HG02798 (cell line): Measurements from ENCODE around the gene HBA1.
"Not testable (repeated sequence)": the region's sequence is repeated elsewhere in the genome, so short reads cannot be mapped to it uniquely, and the experiment has no call there.

Source experiments
- ATAC-seq: cut with Tn5 transposase; IDR thresholded peaks from one replicate; pipeline ENCODE4 v1.9.1; 2021; ENCODE audit warnings: mild to moderate bottlenecking; ENCODE audit not compliant: unreplicated experiment, poor library complexity

HBA1 gene

DNA sequence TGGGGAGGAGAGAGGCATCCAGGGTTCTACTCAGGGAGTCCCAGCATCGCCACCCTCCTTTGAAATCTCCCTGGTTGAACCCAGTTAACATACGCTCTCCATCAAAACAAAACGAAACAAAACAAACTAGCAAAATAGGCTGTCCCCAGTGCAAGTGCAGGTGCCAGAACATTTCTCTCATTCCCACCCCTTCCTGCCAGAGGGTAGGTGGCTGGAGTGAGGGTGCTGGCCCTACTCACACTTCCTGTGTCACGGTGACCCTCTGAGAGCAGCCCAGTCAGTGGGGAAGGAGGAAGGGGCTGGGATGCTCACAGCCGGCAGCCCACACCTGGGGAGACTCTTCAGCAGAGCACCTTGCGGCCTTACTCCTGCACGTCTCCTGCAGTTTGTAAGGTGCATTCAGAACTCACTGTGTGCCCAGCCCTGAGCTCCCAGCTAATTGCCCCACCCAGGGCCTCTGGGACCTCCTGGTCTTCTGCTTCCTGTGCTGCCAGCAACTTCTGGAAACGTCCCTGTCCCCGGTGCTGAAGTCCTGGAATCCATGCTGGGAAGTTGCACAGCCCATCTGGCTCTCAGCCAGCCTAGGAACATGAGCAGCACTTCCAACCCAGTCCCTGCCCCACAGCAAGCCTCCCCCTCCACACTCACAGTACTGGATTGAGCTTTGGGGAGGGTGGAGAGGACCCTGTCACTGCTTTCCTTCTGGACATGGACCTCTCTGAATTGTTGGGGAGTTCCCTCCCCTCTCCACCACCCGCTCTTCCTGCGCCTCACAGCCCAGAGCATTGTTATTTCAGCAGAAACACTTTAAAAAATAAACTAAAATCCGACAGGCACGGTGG is 2.3 kb upstream of the HBA1 start:
- ATAC-seq: not testable (repeated sequence)

DNA sequence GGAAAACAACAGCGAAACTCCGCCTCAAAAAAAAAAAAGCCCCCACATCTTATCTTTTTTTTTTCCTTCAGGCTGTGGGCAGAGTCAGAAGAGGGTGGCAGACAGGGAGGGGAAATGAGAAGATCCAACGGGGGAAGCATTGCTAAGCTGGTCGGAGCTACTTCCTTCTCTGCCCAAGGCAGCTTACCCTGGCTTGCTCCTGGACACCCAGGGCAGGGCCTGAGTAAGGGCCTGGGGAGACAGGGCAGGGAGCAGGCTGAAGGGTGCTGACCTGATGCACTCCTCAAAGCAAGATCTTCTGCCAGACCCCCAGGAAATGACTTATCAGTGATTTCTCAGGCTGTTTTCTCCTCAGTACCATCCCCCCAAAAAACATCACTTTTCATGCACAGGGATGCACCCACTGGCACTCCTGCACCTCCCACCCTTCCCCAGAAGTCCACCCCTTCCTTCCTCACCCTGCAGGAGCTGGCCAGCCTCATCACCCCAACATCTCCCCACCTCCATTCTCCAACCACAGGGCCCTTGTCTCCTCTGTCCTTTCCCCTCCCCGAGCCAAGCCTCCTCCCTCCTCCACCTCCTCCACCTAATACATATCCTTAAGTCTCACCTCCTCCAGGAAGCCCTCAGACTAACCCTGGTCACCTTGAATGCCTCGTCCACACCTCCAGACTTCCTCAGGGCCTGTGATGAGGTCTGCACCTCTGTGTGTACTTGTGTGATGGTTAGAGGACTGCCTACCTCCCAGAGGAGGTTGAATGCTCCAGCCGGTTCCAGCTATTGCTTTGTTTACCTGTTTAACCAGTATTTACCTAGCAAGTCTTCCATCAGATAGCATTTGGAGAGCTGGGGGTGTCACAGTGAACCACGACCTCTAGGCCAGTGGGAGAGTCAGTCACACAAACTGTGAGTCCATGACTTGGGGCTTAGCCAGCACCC is 1.2 kb upstream of the HBA1 start:
- no peak for ATAC-seq

DNA sequence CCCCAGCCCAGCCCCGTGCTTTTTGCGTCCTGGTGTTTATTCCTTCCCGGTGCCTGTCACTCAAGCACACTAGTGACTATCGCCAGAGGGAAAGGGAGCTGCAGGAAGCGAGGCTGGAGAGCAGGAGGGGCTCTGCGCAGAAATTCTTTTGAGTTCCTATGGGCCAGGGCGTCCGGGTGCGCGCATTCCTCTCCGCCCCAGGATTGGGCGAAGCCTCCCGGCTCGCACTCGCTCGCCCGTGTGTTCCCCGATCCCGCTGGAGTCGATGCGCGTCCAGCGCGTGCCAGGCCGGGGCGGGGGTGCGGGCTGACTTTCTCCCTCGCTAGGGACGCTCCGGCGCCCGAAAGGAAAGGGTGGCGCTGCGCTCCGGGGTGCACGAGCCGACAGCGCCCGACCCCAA is 474 bp upstream of the HBA1 start:
- not testable (repeated sequence) for ATAC-seq

DNA sequence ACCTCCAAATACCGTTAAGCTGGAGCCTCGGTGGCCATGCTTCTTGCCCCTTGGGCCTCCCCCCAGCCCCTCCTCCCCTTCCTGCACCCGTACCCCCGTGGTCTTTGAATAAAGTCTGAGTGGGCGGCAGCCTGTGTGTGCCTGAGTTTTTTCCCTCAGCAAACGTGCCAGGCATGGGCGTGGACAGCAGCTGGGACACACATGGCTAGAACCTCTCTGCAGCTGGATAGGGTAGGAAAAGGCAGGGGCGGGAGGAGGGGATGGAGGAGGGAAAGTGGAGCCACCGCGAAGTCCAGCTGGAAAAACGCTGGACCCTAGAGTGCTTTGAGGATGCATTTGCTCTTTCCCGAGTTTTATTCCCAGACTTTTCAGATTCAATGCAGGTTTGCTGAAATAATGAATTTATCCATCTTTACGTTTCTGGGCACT is 928 bp downstream of the HBA1 start:
- ATAC-seq: no peak

DNA sequence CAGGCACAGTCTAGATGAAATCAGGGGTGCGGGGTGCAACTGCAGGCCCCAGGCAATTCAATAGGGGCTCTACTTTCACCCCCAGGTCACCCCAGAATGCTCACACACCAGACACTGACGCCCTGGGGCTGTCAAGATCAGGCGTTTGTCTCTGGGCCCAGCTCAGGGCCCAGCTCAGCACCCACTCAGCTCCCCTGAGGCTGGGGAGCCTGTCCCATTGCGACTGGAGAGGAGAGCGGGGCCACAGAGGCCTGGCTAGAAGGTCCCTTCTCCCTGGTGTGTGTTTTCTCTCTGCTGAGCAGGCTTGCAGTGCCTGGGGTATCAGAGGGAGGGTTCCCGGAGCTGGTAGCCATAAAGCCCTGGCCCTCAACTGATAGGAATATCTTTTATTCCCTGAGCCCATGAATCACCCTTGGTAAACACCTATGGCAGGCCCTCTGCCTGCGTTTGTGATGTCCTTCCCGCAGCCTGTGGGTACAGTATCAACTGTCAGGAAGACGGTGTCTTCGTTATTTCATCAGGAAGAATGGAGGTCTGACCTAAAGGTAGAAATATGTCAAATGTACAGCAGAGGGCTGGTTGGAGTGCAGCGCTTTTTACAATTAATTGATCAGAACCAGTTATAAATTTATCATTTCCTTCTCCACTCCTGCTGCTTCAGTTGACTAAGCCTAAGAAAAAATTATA is 1.6 kb downstream of the HBA1 start:
- no peak for ATAC-seq

DNA sequence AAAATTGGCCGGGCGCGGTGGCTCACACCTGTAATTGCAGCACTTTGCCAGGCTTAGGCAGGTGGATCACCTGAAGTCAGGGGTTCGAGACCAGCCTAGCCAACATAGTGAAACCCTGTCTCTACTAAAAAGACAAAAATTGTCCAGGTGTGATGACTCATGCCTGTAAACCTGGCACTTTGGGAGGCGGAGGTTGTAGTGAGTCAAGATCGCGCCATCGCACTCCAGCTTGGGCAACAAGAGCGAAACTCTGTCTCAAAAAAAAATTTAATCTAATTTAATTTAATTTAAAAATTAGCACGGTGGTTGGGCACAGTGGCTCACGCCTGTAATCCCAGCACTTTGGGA is 2.2 kb downstream of the HBA1 start:
- ATAC-seq: no peak

DNA sequence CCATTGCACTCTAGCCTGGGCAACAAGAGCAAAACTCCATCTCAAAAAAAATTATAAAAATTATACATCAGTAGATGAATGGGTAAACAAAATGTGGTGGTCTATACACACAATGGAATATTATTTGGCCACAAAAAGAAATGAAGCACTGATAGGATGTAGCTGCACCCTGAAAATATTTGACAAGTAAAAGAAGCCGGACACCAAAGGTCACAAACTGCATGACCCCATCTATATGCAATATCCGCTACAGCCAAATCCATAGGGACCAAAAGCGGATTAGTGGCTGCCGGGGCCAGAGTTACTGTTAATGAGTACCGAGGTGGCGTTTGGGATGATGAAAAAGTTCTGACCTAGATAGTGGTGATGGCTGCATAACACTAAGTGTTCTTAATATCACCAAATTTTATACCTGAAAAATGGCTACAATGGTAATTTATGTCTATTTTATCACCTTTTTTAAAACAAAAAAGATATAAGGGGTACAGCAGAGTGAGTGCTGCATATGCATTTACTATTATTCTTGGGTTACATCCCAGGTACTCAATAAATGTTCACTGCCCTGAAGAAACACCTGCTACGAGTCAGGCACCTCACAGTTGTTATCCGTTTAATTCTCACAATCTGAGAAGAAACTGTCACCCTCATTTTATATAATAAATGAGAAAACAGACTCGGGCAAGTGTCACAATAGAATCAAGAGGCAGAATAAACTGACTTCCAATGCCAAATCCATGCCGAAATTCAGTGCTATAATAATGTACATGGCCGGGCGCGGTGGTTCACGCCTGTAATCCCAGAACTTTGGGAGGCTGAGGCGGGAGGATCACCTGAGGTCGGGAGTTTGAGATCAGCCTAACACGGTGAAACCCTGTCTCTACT is 3.0 kb downstream of the HBA1 start:
- no peak for ATAC-seq

DNA sequence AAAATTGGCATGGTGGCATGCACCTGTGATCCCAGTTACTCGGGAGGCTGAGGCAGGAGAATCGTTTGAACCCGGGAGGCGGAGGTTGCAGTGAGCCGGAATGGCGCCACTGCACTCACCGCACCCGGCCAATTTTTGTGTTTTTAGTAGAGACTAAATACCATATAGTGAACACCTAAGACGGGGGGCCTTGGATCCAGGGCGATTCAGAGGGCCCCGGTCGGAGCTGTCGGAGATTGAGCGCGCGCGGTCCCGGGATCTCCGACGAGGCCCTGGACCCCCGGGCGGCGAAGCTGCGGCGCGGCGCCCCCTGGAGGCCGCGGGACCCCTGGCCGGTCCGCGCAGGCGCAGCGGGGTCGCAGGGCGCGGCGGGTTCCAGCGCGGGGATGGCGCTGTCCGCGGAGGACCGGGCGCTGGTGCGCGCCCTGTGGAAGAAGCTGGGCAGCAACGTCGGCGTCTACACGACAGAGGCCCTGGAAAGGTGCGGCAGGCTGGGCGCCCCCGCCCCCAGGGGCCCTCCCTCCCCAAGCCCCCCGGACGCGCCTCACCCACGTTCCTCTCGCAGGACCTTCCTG is 3.7 kb downstream of the HBA1 start, which contains the start of gene HBQ1:
Gene HBQ1, plus strand, starts transcription at position 359 of the 575 bp plus-strand sequence. Its CDS starts 28 bp downstream, at position 387.
- no peak for ATAC-seq

DNA sequence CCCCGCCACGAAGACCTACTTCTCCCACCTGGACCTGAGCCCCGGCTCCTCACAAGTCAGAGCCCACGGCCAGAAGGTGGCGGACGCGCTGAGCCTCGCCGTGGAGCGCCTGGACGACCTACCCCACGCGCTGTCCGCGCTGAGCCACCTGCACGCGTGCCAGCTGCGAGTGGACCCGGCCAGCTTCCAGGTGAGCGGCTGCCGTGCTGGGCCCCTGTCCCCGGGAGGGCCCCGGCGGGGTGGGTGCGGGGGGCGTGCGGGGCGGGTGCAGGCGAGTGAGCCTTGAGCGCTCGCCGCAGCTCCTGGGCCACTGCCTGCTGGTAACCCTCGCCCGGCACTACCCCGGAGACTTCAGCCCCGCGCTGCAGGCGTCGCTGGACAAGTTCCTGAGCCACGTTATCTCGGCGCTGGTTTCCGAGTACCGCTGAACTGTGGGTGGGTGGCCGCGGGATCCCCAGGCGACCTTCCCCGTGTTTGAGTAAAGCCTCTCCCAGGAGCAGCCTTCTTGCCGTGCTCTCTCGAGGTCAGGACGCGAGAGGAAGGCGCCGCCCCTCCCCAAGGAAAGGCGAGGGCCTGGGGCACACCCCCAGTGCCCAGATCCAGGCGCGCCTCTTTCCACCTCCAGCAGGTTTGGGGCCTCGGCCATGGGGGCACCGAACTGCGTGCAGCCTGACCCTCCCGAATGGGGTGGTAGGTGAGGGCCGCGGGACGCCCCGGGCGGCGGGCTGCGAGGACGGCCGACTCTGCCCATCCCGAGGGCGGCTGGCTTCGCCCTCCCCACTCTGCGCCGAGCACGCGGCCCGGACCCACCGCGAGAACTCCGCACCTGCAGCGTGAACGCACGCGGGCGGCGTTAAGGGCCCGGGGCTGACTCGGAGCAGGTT is 4.4 kb downstream of the HBA1 start:
- ATAC-seq: peak; percentile 58

DNA sequence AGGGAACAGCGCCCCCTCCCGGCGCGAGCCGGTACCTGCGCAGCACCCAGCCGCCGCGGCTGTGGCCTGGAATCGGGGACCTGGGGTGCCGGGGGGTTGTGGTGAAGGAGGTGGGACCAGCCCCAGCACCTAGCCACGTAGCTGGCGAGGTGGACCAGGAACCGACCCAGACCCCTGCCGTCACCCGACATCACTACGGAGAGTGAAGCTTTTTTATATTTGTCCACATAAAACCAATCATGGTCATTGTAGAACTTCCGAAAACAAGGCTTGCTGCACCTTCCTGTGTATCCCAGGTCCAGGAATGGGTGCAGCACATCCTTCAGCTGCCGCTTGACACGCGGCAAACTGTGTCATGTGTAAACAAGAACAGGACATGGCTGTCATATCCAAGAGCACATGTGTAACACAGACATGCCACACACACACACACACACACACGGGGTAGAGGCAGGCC is 5.1 kb downstream of the HBA1 start:
- ATAC-seq: no peak

DNA sequence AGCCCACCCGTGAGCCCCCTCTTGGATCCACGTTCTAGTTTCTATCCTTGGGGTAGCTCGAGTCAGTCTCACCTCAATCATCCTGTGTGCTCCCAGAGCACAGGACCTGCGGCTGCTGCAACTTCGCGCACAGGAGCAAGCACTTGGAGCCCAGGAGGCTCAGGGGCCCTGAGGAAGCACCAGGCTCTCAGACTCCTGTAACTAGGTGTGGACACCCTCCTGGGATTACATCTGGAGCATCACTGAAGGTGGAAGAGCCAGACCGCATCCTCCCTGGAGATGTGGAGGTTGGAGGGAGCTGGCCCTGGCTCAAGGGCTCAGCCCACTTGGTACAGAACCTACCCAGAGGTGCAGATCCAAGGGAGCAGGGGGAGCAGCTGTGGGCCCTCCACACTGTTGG is 6.5 kb downstream of the HBA1 start:
- ATAC-seq: no peak

DNA sequence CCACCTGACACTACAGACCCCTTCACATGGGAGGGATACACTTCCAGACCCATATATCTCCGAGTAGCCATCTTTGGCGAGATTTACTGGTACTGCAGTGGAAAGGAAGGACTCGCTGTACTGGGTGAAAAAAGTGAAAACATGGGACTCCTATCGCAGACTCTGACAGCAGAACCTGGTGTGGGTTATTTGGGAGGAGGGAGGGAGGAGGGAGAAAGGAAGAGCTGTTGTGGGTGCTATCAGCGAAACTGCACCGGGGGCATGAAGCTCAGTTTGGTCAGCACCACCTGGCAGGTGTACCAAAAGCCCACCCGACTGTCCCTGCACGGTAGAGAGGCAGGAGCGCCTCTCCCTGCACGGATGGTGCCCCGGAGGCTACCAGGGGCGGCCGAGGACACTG is 8.7 kb downstream of the HBA1 start:
- ATAC-seq: no peak

DNA sequence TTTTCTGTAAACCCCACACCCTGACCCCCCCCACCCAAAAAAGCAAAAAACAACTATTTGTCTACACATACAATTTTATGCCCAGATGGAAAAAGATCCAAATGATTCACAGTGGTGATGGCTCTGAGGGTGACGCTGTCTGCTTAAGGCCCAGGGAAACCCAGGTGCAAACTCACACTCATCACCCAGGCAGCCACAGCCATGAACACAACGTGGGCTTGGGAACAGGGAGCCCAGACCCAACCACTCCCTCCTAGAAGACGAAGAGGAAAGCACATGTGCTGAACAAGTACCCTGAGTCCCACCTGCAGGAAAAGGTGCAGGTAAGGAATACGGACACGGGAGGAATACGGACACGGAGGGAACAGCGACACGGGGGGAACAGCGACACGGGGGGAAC is 9.2 kb downstream of the HBA1 start:
- no peak for ATAC-seq

DNA sequence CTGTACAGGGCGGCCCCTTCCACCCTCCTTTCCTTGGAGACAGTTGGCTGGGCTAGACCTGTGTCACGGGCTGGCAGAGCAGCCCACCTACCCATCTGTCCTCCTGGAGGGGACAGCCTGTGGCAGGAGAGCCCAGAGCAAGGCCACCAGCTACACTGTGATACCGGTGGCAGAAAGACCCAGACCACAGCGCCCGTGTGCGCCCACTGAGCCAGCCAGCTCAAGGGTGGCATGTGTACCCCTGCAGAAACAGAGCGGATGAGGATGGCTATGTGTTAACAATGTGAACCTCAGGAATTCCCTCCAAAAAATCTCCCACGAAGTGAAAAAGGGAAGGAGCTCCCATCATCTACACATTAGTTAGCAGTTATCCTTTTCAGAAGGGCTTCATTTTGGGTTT is 10.8 kb downstream of the HBA1 start:
- no peak for ATAC-seq

DNA sequence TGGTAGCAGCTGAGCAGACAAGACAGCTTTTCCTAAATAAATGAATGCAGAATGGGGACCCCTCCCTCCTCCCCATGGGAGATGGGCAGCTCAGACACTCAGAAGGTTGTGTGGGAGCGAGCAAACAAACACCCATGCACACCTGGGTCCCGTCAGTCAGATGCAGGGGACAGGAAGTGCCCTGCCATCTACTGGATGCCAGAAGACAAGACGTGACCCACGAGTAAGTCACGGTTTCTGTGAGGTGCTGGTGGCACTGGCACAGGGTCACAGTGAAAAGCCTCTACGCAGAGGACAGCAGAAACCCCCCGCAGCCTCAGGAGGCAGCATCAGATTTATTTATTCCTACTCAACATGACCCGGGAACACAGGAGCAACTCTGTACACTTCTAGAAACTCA is 12.2 kb downstream of the HBA1 start:
- ATAC-seq: no peak

DNA sequence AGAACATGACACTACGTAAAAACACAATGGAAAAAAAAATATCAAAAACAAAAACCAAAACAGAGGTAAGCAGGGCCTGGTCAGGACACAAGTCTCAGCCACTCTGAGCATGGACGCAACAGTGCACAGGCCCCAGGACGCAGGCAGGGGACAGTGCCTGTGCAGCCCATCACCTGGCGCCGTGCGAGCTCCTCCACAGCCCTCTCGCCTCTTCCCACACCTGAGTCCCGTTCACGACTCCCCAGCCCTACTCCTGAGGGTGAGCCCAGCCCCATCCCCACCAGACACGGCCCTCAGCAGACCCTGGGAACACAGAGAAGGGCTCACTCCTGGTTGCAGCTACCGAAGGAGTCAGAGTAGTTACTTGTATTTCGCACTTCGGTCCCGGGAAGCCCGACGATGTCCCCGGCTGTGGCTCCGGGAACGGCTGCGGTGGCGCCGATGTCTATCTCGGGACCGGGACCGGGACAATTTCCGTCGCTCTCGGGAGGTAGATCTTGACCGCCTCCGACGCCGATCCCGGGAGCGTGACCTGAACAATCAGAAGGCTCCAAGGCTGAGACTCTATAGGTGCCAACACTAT is 13.2 kb downstream of the HBA1 start:
- no peak for ATAC-seq

DNA sequence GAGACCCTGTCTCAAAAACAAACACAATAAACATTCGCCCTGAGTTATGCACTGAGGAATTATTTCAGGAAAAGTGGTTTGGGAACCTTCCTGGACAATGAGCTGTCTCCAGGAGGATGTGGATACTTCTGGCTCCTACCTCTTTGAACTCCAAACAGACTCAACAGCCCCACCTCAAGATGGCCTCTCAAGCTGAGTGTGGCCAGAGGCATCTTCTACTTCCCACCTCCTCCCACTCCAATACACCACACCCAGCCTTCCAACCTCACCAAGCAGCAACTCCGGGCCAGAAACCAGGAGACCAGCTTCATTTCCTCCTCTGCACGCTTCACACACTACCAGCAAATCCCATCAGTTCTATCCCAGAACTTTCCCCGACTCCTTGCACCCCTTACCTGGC is 15.4 kb downstream of the HBA1 start:
- no peak for ATAC-seq

DNA sequence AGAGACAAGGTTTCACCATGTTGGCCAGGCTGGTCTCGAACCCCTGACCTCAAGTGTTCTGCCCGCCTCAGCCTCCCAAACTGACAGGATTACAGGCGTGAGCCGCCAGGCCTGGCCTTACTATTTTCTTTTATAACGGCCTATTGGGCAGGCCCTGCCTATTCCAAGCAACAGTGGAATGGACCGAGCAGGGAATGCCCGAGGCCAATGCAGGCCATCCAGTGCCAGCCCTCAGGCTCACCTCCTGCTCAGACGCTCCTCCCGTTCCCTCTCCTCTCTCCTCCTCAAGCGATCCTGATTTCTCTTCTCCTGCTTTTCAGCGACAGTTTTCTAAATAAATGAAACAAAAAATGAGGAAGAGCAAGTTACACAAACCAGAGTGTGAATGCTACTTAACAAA is 16.2 kb downstream of the HBA1 start:
- ATAC-seq: no peak
